Amniotic stem cell (primary cell): ENCODE results near the gene CYP2J2.
"Not testable (repeated sequence)": the region's sequence is repeated elsewhere in the genome, so short reads cannot be mapped to it uniquely, and the experiment has no call there.

Experiments used
- DNase-seq: peaks from one replicate; lab custom pipeline; 2025; lab: John Stamatoyannopoulos, UW

Gene CYP2J2

DNA sequence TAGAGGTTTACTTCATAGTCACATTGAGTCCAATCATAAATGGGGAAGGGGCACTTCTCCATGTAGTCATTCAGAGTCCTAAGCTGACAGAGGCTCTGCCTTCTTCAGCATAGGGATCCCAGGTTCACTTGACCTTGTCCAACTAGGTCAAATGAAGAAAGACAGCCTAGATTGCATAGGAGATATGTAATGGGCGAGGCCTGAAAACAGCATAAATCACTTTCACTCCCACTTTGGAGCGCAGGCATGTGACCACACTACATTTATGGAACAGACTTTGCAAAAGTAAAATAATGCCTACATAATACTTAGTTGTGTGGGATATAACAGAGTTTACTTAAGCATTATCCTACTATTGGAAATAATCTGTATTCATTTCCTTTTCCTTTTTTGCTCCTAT, 60.1 kb downstream of the CYP2J2 start:
- DNase-seq: no peak

DNA sequence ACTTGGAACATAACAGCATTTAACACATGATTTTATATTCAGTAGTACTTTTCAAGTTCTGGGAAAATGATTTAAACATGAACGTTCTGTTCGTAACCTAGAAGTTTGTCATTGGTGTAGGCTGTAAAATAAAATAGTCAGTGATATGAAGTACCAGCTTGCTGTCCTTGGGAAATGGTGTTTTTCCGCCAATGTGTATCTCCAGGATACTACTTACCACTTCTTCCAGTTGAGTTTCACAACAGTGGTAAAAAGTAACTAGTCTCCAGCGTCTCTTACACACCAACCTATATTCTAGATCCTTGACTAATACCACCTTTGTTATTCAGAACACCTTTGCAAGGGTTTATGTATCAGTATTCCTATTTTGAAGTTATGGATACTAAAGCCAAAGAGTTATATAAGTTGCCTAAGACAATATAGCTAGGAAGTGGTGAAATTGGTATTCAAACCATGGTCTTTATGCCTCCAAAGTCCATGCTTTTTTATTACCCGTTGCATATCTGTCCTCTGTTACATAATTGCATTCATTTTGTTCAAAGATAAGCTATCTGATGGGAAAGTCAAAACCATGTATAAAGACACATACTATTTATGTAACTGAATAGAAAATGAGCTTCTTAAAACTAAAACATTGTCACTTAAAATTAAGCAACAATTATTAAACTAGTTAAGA, 68.8 kb downstream of the CYP2J2 start:
- no peak for DNase-seq

DNA sequence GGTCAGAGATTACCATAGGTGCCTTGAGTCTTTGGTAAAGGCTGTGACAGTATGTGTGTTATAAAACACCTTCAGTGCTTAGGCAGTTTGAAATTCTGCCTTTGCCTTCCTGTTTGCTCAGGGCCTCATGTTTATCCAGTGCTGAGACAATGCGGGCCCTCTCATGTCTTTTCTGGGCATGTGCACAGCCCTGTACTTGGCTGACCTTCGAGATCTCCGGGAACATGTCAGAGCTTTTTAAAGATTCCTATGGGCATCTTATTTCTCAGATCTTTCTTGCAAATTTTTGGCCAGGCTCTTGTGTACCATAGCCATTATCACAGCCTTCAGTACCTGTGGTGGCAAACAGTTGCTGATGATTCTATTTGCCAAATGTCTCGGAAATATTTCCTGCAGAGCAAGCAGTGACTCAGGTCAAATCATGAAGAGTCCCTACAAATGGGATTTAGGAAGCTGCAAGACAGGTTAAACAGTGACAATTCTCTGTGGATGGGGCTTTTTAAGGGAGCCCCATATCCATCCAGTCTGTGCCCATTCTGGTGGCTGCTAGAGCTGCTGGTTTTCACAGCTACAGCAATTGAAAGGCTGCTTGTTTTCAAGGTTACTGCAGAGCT, 69.7 kb downstream of the CYP2J2 start:
- DNase-seq: no peak

DNA sequence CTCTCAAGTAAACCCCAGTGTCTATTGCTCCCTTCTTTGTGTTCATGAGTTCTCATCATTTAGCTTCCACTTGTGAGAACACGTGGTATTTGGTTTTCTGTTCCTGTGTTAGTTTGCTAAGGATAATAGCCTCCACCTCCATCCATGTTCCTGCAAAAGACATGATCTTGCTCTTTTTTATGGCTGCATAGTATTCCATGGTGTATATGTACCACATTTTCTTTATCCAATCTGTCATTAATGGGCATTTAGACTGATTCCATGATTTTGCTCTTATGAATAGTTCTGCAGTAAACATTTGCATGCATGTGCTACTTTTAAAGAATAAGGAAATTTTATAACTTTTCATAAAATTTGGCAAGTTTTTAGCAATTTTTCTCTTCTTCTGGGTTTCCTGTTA, 71.3 kb downstream of the CYP2J2 start:
- DNase-seq: not testable (repeated sequence)

DNA sequence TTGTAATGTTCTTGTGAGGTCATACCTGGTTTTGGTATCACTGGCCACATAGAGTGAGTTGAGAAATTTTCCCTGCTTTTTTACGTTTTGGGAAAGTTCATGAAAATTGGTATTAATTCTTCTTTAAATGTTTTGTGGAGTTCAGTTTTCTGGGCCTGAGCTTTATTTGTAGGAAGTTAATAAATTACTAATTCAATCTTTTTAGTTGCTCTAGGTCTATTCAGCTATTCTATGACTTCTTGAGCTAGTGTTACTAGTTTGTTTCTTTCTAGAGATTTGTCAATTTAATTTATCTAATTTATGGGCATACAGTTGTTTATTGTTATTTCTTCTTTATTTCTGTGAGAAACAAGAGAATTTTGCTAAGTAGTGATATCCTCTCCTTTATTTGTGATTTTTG, 74.5 kb downstream of the CYP2J2 start:
- DNase-seq: no peak

DNA sequence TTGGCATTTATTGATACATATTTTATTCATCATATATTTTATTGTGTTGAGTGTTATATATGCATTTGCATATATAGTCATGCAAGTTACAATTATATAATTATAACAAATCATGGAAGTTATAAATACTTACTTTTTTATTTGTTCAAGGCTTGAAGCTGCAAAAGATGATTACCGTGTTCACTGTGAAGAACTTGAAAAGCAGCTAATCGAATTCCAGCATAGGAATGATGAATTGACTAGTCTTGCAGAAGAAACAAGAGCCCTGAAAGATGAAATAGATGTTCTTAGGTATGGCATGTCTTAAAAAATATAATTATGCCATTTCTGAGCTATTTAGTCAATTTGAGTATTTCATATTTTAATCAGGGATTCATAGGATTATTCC, 79.7 kb downstream of the CYP2J2 start:
- no peak for DNase-seq

DNA sequence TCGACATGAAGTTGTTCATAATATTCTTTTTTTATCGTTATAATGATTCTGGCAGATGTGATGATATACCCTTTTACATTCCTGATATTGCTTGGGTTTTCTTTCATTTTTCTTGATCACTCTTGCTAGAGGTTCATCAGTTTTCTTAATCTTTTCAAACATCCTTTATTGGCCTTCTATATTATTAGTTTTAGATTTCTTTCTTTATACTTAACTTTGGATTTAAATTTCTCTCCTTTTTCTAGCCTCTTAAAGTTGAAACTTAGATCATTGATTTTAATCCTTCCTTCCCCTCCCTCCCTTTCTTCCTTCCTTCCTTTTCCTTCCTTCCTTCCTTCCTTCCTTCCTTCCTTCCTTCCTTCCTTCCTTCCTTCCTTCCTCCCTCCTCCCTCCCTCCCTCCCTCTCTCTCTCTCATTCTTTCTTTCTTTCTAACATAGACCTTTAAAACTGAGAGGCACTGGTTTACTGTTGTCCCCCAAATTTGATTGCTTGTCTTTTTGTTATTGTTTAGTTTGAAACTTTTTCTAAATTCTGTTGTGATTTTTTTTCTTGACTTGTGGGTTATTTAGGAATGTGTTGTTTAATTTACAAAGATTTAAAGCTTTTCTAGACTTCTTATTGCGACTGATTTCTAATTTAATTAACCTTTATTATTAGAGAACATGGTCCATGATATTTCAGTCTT, 80.2 kb downstream of the CYP2J2 start:
- no peak for DNase-seq

DNA sequence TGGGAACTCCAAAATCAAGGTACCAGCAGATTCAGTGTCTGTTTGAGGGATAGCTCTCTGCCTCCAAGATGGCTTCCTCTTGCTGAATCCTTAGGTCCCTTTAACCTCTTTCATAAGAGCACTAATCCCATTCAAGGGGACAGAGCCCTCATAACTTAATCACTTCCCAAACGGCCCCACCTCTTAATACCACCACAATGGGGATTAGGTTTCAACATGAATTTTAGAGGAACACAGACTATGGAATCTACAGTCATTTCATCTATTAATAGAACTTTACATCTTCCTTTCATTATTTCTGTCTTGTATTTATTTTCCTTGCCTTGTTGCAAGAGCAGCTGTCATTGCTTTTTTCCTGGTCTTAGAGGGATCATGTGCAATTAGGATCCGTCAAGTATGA, 81.5 kb downstream of the CYP2J2 start:
- no peak for DNase-seq
